A673 (cell line): Measurements from ENCODE around the gene RNASE7.

Experiments
- EZH2 ChIP-seq: fragments of 200-600 bp; sonication (generic); IDR thresholded peaks from 2 replicates; pipeline ENCODE4 v1.6.1; 2017; ENCODE audit warnings: borderline replicate concordance, low read depth, mild to moderate bottlenecking, mixed read lengths, antibody characterized with exemption, low read length; ENCODE audit not compliant: poor library complexity, severe bottlenecking
- TF ChIP-seq, protein P1 (sequence below): fragments of 300-800, 200-600 bp; sonication (generic); conservative IDR thresholded peaks from 2 replicates; pipeline ENCODE4 v1.5.1; 2017; ENCODE audit warnings: low read depth, mild to moderate bottlenecking, antibody characterized with exemption, low read length, moderate library complexity, mixed read lengths

DNA sequence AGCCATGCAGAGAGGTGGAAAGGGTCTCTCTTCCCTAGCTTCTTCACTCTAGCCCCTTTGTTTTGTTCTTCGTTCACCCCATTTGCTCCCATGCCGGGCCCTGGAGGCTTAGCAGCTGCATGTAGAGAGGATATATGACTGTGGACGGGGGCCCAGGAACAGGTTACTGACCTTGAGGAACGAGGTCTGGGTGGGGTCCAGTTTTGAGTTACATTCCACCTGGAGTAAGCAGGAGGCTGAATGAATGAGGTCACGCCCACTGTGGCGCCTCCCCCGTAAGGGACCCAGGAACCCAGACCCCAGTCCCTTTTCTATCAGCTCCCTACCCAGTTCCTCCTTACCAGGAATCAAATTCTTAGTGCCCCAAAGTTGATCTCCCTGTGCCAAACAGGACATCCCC, 23.9 kb upstream of the RNASE7 start:
- TF ChIP-seq, protein P1, sequence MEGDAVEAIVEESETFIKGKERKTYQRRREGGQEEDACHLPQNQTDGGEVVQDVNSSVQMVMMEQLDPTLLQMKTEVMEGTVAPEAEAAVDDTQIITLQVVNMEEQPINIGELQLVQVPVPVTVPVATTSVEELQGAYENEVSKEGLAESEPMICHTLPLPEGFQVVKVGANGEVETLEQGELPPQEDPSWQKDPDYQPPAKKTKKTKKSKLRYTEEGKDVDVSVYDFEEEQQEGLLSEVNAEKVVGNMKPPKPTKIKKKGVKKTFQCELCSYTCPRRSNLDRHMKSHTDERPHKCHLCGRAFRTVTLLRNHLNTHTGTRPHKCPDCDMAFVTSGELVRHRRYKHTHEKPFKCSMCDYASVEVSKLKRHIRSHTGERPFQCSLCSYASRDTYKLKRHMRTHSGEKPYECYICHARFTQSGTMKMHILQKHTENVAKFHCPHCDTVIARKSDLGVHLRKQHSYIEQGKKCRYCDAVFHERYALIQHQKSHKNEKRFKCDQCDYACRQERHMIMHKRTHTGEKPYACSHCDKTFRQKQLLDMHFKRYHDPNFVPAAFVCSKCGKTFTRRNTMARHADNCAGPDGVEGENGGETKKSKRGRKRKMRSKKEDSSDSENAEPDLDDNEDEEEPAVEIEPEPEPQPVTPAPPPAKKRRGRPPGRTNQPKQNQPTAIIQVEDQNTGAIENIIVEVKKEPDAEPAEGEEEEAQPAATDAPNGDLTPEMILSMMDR: no peak
- no peak for TF ChIP-seq EZH2
